Measurements from ENCODE around the gene RPLP1. TPM values are rescaled to one million over a fixed set of nuclear protein-coding genes. Genes with fewer than 3 reads are reported as not detected.

Gene RPLP1
- total RNA-seq: 53.8 and 64.7 TPM in 2 replicates

DNA sequence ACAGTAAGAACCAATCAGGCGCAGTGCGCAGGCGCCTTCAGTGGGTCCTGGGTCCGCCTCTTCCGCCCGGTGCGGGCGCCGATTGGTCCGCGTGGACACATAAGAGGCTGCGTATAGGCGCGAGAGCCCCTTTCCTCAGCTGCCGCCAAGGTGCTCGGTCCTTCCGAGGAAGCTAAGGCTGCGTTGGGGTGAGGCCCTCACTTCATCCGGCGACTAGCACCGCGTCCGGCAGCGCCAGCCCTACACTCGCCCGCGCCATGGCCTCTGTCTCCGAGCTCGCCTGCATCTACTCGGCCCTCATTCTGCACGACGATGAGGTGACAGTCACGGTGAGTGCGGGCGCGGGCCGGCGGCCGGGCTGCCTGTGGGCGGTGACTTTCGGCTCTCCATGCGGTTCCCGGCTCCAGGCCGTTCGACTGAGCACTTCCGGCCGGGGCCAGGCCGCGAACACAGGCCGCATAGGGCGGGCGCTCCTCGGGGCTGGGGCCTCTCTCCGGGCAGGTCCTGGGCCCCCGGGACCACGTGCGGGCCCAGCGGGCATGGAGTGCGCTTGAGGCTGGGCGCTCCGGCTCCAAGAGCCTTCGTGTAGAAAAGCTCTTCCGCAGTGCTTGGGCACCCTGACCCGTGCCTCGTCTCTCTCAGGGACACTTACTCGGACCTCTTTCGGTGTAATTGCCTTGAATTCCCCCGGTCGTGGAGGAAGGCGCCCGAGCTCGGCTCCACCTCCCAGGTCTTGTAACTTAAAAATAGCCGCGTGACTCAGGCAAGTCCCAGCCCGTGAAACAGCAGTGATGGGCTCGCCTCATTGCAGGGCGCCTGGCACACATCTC is at the start of gene RPLP1:
TSS of gene RPLP1 (plus strand) at position 127 of the 830 bp plus-strand sequence. CDS start at position 258, 131 bp downstream.

GRCh38 chr15:69413822-69414700 is 38.6 kb upstream of the RPLP1 start, which contains the start of gene KIF23:
Gene KIF23 (plus strand): TSS chr15:69414349. CDS start chr15:69414466, 117 bp downstream.

Other genes starting within 250 kb of the RPLP1 start
- 0.37 and 1.5 TPM in 2 replicates for gene PAQR5, start 153.9 kb upstream of the RPLP1 start, total RNA-seq
- 28.4 and 118 TPM in 2 replicates for gene KIF23, start 38.5 kb upstream of the RPLP1 start, total RNA-seq